HS-5 (cell line): Measurements from ENCODE around the gene PPP1R27.

Source experiments
- DNase-seq: peaks from one replicate; pipeline ENCODE4 v3.0.0-alpha.2; 2012; ENCODE audit warnings: low read depth

Gene PPP1R27

DNA sequence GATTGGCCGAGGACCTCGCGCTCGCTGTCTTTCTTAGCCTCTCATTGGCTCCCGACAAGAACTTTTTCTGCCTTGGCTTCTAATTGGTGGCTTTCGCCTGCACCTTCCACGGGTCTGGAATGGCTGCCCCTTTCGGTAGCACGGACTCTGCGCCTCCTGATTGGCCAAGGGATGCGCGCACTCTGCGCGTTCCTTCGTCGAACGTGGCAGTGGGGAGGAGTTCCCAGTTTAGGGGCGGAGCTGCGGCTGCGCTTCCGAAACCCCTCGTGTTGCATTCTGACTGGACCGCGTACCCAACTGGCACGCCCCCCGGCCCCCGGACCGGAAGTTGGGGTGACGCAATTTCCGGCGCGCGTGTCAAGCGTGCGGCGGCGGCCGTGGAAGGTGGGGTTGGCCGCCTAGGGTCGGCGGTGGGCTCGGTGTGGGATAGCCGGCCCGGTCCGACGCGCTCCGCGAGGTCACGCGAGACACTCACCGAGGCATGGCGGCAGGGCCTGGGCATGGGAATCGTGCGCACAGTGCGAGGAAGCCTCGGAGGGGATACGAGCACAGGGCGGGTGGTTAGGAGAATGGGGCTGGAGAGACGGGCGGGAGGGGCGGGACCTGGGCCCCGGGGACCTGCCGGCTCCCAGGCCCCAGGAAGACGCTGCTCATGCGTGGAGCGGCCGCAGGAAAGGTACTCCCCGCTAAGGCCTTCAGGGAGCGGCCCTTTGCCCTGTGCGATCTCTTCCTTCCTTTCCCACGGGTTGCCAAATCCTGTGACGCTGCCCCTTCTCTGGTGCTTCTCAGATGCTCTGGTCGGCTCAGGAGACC is 26.1 kb upstream of the PPP1R27 start:
- DNase-seq, result peak; percentile 100

- no peak for DNase-seq
Measured at GRCh38 chr17:81859906-81860755, 25.3 kb upstream of the PPP1R27 start, which contains the start of gene P4HB. Gene P4HB (minus strand): TSS chr17:81860535. CDS start chr17:81860471, 64 bp downstream.

DNA sequence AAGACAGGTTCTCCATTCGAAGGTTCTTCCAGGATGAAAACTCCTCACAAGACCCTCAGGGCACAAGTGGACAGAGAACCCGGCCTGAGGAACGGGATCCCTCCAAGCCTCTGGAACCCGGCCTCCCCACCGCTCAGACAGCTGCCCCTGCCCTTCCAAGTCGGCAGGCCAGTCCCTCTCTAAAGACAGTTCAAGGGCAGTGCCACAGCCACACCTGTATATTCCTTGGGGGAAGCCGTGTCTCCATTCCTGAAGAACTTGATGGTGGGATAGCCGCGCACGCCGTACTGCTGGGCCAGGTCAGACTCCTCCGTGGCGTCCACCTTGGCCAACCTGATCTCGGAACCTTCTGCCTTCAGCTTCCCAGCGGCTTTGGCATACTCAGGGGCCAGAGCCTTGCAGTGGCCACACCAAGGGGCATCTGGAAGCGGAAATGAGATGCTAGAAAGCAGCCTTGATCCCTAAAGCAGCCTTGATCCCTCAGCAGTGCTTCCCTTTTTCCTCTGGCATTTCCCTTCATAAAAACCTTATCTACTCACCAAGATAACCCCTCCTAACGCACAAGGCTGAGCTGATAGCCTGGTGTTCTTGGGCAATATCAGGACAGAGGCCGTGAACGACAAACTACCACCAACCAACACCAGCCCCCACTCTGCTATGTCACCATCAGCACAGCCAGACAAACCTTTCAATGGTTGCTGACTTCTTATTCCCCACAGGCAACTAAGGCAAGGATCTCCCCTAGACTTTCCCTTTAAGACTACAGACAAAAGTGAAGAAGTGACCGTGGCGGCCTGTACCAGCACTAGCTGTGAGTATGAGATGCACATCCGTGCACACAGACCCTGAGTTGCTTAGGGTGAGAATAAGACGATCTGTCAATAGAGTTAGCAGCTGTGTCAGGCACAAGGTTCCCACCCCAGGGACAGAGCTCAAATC is 24.4 kb upstream of the PPP1R27 start:
- DNase-seq, result no peak

GRCh38 chr17:81858170-81858966 is 23.5 kb upstream of the PPP1R27 start:
- DNase-seq, result no peak

- no peak for DNase-seq
Measured at GRCh38 chr17:81854974-81855774, 20.3 kb upstream of the PPP1R27 start.

GRCh38 chr17:81852237-81852636 is 17.4 kb upstream of the PPP1R27 start:
- no peak for DNase-seq

GRCh38 chr17:81851423-81851822 is 16.6 kb upstream of the PPP1R27 start:
- no peak for DNase-seq

GRCh38 chr17:81849457-81849856 is 14.6 kb upstream of the PPP1R27 start:
- DNase-seq, result no peak

GRCh38 chr17:81846743-81847689 is 12.2 kb upstream of the PPP1R27 start:
- no peak for DNase-seq

GRCh38 chr17:81845881-81846742 is 11.3 kb upstream of the PPP1R27 start:
- no peak for DNase-seq

DNA sequence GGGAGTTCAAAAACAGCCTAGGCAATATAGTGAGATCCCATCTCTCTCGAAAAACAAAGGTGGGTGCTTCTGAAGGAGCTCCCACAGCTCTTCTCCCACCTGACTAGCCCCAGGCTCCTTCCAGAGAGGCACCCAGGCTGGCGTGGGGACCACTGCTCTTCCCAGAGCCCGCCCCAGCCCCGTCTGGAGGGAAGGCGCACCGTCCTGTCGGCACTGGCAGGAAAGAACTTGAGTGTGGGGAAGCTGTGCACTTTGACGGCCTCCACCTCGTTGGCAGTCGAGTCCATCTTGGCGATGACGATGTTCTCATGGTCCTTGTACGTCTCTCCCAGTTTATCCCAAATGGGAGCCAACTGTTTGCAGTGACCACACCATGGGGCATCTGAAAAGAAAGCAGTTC is 10.5 kb upstream of the PPP1R27 start:
- no peak for DNase-seq

DNA sequence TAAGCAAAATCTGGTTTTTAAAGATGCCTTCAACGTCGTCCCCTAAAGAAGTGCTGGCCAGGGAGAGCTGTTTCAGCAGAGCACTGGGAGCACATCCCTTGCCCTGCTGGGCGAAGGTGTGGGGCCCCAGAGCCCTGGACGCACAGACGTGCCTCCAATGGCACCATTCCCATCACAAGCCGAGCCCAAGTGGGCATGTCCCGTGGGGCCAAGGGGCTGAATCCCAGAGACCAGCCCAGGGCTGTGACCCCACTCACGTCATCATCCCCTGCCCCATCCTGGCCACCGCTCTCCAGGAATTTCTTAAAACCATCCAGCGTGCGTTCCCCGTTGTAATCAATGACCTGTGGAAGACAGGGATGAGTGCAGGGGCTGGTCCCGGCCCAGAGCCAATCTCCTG is 10.0 kb upstream of the PPP1R27 start:
- DNase-seq, result no peak

DNA sequence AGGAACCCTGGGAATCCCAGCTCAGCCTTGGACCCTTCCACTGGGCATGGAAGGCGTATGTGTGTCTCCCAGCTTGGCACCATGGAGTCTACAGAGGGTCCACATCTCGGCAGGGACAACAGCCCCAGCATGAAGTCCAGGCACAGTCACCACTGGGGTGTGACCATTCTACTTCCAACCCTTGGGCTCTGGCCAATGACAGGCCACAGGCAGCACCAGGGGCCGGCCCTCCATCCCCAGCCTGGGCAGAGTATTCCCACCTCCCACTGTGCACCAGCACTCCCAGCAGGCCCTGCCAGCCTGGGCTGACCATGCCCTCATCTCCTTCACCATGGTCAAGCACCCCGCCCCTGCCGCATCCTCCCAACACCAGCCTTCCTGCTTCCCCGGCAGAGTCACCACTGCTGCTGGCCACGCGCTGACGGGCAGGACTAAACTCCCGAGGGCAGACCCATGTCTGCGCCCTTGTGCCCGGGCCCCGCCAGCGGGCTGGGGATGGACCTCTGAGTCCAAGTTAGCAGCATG is 9.5 kb upstream of the PPP1R27 start:
- DNase-seq, result no peak

GRCh38 chr17:81843713-81844326 is 9.0 kb upstream of the PPP1R27 start:
- DNase-seq, result no peak

GRCh38 chr17:81842725-81843504 is 8.1 kb upstream of the PPP1R27 start:
- DNase-seq, result peak; percentile 22

DNA sequence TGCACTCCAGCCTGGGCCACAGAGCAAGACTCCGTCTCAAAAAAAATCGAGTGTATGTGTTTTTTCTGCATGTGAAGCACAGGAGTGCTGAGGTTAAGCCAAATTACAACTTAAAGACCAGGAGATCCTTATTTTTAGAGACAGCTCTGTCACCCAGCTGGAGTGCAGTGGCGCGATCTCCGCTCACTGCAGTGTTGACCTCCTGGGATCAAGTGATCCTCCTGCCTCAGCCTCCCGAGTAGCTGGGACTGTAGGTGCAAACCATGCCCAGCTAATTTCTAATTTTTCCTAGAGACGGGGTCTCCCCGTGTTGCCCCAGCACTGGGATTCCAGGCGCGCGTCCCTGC is 7.5 kb upstream of the PPP1R27 start:
- no peak for DNase-seq

GRCh38 chr17:81841866-81842265 is 7.0 kb upstream of the PPP1R27 start:
- no peak for DNase-seq
